Fibroblast of skin of back (primary cell): ENCODE results near the gene FAM118B. TPM values are rescaled to one million over a fixed set of nuclear protein-coding genes. Genes with fewer than 3 reads are reported as not detected.

Experiments
- DNase-seq: peaks from one replicate; pipeline ENCODE4 v3.0.0-alpha.2; 2013
- polyA plus RNA-seq, 2 experiments: library from polyadenylated mRNA; unstranded; fragments of 120-200 nt; gene quantifications; one replicate each; pipeline ENCODE4 v1.2.1, GENCODE V29; 2013; ENCODE audit not compliant: insufficient read length in 2 of 2

FAM118B gene
- 19.2 TPM for polyA plus RNA-seq (2013, experiment 1 of 2; ENCODE audit: insufficient read length)
- 17.9 TPM for polyA plus RNA-seq (2013, experiment 2 of 2; ENCODE audit: insufficient read length)

GRCh38 chr11:126211236-126212088 is at the start of gene FAM118B, which contains the start of gene RPUSD4:
TSS of gene FAM118B (plus strand) at chr11:126211782. CDS start at chr11:126235002, 23,220 bp downstream.
TSS of gene RPUSD4 (minus strand) at chr11:126211650. CDS start at chr11:126211638, 12 bp downstream.
- DNase-seq, result peak; percentile 95

GRCh38 chr11:126162306-126163030 is 49.1 kb upstream of the FAM118B start:
- no peak for DNase-seq

- DNase-seq, result peak; percentile 92
Observed at GRCh38 chr11:126163074-126163700, 48.4 kb upstream of the FAM118B start.

- DNase-seq, result no peak
Observed at GRCh38 chr11:126163779-126164178, 47.8 kb upstream of the FAM118B start.

- DNase-seq, result no peak
Observed at GRCh38 chr11:126164781-126165180, 46.8 kb upstream of the FAM118B start.

- DNase-seq, result no peak
Observed at GRCh38 chr11:126165311-126165720, 46.3 kb upstream of the FAM118B start.

GRCh38 chr11:126165757-126166156 is 45.8 kb upstream of the FAM118B start:
- no peak for DNase-seq

GRCh38 chr11:126166413-126166812 is 45.2 kb upstream of the FAM118B start:
- no peak for DNase-seq

- peak; percentile 8 for DNase-seq
Observed at GRCh38 chr11:126167488-126167887, 44.1 kb upstream of the FAM118B start.

GRCh38 chr11:126169291-126169690 is 42.3 kb upstream of the FAM118B start:
- no peak for DNase-seq

- peak; percentile 23 for DNase-seq
Observed at GRCh38 chr11:126172596-126173038, 39.0 kb upstream of the FAM118B start.

GRCh38 chr11:126173257-126173656 is 38.3 kb upstream of the FAM118B start:
- DNase-seq, result no peak

GRCh38 chr11:126174816-126175215 is 36.8 kb upstream of the FAM118B start:
- DNase-seq, result no peak

GRCh38 chr11:126175393-126175792 is 36.2 kb upstream of the FAM118B start:
- DNase-seq, result peak; percentile 23

GRCh38 chr11:126176853-126177470 is 34.6 kb upstream of the FAM118B start:
- no peak for DNase-seq

- no peak for DNase-seq
Observed at GRCh38 chr11:126181939-126182730, 29.4 kb upstream of the FAM118B start.

GRCh38 chr11:126182787-126183445 is 28.7 kb upstream of the FAM118B start:
- DNase-seq, result no peak

GRCh38 chr11:126185259-126186024 is 26.1 kb upstream of the FAM118B start:
- no peak for DNase-seq

GRCh38 chr11:126186025-126186698 is 25.4 kb upstream of the FAM118B start:
- DNase-seq, result no peak
